ENCODE results near the gene PPP6R3.
"Not testable (repeated sequence)": the region's sequence is repeated elsewhere in the genome, so short reads cannot be mapped to it uniquely, and the experiment has no call there.

Gene PPP6R3

GRCh38 chr11:68617925-68618809, 157.6 kb downstream of the PPP6R3 start:
- peaks cover 35% of the 10 kb centered on the region; the same call in 1 of the 2 replicates for H3K36me3 ChIP-seq (ENCODE audit: insufficient read depth, low read length)
- no peaks in the 10 kb centered on the region for H3K4me1 ChIP-seq (ENCODE audit: insufficient read depth, low read length, poor library complexity, severe bottlenecking)
- no peaks in the 10 kb centered on the region for H3K9me2 ChIP-seq (replicated peaks; ENCODE audit: low read depth, low read length)
- no peak overlapping the region for H3K4me3 ChIP-seq (ENCODE audit: low read length, poor library complexity, severe bottlenecking)
- no peaks in the 10 kb centered on the region for H3K27me3 ChIP-seq (ENCODE audit: insufficient read depth, low read length, poor library complexity, severe bottlenecking)
- no peak overlapping the region for H3K4me2 ChIP-seq (ENCODE audit: low read depth, low read length, poor library complexity, severe bottlenecking)
- H3K9me3 ChIP-seq (ENCODE audit: insufficient read depth, low read depth, low read length) = no peaks in the 10 kb centered on the region
- no peaks in the 10 kb centered on the region for H3F3A ChIP-seq (ENCODE audit: low read depth)
- no peak overlapping the region for H3K9ac ChIP-seq (ENCODE audit: low read depth, low read length, poor library complexity, severe bottlenecking)
- no peak for TF ChIP-seq EZH2phosphoT487 (IDR thresholded peaks at IDR 0.05; ENCODE audit: borderline replicate concordance)
- TF ChIP-seq, protein P1, sequence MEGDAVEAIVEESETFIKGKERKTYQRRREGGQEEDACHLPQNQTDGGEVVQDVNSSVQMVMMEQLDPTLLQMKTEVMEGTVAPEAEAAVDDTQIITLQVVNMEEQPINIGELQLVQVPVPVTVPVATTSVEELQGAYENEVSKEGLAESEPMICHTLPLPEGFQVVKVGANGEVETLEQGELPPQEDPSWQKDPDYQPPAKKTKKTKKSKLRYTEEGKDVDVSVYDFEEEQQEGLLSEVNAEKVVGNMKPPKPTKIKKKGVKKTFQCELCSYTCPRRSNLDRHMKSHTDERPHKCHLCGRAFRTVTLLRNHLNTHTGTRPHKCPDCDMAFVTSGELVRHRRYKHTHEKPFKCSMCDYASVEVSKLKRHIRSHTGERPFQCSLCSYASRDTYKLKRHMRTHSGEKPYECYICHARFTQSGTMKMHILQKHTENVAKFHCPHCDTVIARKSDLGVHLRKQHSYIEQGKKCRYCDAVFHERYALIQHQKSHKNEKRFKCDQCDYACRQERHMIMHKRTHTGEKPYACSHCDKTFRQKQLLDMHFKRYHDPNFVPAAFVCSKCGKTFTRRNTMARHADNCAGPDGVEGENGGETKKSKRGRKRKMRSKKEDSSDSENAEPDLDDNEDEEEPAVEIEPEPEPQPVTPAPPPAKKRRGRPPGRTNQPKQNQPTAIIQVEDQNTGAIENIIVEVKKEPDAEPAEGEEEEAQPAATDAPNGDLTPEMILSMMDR (conservative IDR thresholded peaks at IDR 0.05; ENCODE audit: low read length) = no peak
- H3K79me2 ChIP-seq (ENCODE audit: insufficient read depth, low read length) = no peaks in the 10 kb centered on the region
- no peak overlapping the region for H2AFZ ChIP-seq (ENCODE audit: low read length)
- peaks cover 3% of the 10 kb centered on the region for H4K20me1 ChIP-seq (ENCODE audit: insufficient read depth, low read length, poor library complexity, severe bottlenecking)

- H3F3A ChIP-seq (ENCODE audit: low read depth) = no peaks in the 10 kb centered on the region
- H3K4me2 ChIP-seq (ENCODE audit: low read depth, low read length, poor library complexity, severe bottlenecking) = no peak overlapping the region
- H3K9ac ChIP-seq (ENCODE audit: low read depth, low read length, poor library complexity, severe bottlenecking) = no peak overlapping the region
- no peak overlapping the region for H3K4me3 ChIP-seq (ENCODE audit: low read length, poor library complexity, severe bottlenecking)
- no peaks in the 10 kb centered on the region for H3K9me3 ChIP-seq (ENCODE audit: insufficient read depth, low read depth, low read length)
- H3K9me2 ChIP-seq (replicated peaks; ENCODE audit: low read depth, low read length) = no peaks in the 10 kb centered on the region
- no peaks in the 10 kb centered on the region for H3K4me1 ChIP-seq (ENCODE audit: insufficient read depth, low read length, poor library complexity, severe bottlenecking)
- TF ChIP-seq EZH2phosphoT487 (IDR thresholded peaks at IDR 0.05; ENCODE audit: borderline replicate concordance) = no peak
- TF ChIP-seq, protein P1 (conservative IDR thresholded peaks at IDR 0.05; ENCODE audit: low read length) = no peak
- H2AFZ ChIP-seq (ENCODE audit: low read length) = no peak overlapping the region
- H3K36me3 ChIP-seq (ENCODE audit: insufficient read depth, low read length) = peaks cover under 1% of the 10 kb centered on the region; the same call in 1 of the 2 replicates
- no peaks in the 10 kb centered on the region for H3K79me2 ChIP-seq (ENCODE audit: insufficient read depth, low read length)
- no peaks in the 10 kb centered on the region for H4K20me1 ChIP-seq (ENCODE audit: insufficient read depth, low read length, poor library complexity, severe bottlenecking)
- H3K27me3 ChIP-seq (ENCODE audit: insufficient read depth, low read length, poor library complexity, severe bottlenecking) = no peaks in the 10 kb centered on the region
These were observed 161.3 kb downstream of the PPP6R3 start for GRCh38 chr11:68621826-68622225.

DNA sequence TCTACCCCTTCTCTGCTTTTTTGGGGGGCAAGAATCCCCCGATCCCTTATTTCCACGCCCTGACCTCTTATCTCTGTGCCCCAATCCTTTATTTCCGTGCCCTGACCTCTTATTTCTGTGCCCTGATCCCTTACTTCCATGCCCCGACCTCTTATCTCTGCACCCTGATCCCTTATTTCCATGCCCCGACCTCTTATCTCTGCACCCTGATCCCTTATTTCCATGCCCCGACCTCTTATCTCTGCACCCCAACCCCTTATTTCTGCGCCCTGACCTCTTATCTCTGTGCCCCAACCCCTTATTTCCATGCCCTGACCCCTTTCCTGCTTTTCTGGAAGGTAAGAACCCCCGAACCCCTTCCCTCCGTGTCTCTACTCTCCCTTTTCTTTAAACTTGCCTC, 163.2 kb downstream of the PPP6R3 start:
- H3K4me2 ChIP-seq (ENCODE audit: low read depth, low read length, poor library complexity, severe bottlenecking); H3K36me3 ChIP-seq (ENCODE audit: insufficient read depth, low read length); H4K20me1 ChIP-seq (ENCODE audit: insufficient read depth, low read length, poor library complexity, severe bottlenecking): not testable (repeated sequence)

DNA sequence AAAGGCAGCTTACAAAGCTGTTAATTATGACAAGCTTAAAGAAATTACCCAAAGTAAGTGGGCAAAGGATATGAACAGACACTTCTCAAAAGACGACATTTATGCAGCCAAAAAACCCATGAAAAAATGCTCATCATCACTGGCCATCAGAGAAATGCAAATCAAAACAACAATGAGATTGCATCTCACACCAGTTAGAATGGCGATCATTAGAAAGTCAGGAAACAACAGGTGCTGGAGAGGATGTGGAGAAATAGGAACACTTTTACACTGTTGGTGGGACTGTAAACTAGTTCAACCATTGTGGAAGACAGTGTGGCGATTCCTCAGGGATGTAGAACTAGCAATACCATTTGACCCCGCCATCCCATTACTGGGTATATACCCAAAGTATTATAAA, 164.5 kb downstream of the PPP6R3 start:
- H3K36me3 ChIP-seq (ENCODE audit: insufficient read depth, low read length); H3K9me3 ChIP-seq (ENCODE audit: insufficient read depth, low read depth, low read length); H3K4me1 ChIP-seq (ENCODE audit: insufficient read depth, low read length, poor library complexity, severe bottlenecking); H3K27me3 ChIP-seq (ENCODE audit: insufficient read depth, low read length, poor library complexity, severe bottlenecking); H3K4me3 ChIP-seq (ENCODE audit: low read length, poor library complexity, severe bottlenecking); H3K9ac ChIP-seq (ENCODE audit: low read depth, low read length, poor library complexity, severe bottlenecking); H4K20me1 ChIP-seq (ENCODE audit: insufficient read depth, low read length, poor library complexity, severe bottlenecking); H3K9me2 ChIP-seq (replicated peaks; ENCODE audit: low read depth, low read length); H3F3A ChIP-seq (ENCODE audit: low read depth); H2AFZ ChIP-seq (ENCODE audit: low read length); H3K79me2 ChIP-seq (ENCODE audit: insufficient read depth, low read length); H3K4me2 ChIP-seq (ENCODE audit: low read depth, low read length, poor library complexity, severe bottlenecking): not testable (repeated sequence)

More for the DNA sequence above, 163.2 kb downstream of the PPP6R3 start:
- H3K79me2 ChIP-seq (ENCODE audit: insufficient read depth, low read length); H3F3A ChIP-seq (ENCODE audit: low read depth); H3K4me1 ChIP-seq (ENCODE audit: insufficient read depth, low read length, poor library complexity, severe bottlenecking); H3K27me3 ChIP-seq (ENCODE audit: insufficient read depth, low read length, poor library complexity, severe bottlenecking); H3K9me3 ChIP-seq (ENCODE audit: insufficient read depth, low read depth, low read length); H3K9me2 ChIP-seq (replicated peaks; ENCODE audit: low read depth, low read length); H2AFZ ChIP-seq (ENCODE audit: low read length); H3K4me3 ChIP-seq (ENCODE audit: low read length, poor library complexity, severe bottlenecking); H3K9ac ChIP-seq (ENCODE audit: low read depth, low read length, poor library complexity, severe bottlenecking): not testable (repeated sequence)

DNA sequence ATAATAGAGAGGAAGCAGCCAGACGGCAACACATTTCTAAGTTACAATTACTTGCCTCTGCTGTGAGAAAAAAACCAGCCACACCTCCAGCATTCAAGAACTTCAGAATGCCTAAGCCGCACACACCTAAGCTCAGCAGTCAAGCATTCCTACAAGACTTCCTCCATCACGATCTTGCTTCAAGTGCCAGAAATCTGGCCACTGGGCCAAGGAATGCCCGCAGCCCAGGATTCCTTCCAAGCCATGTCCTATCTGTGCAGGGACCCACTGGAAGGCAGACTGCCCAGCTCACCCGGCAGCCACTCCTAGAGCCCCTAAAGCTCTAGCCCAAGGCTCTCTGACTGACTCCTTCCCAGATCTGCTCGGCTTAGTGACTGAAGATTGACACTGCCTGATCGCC, 165.7 kb downstream of the PPP6R3 start:
- H2AFZ ChIP-seq (ENCODE audit: low read length); H3K9me2 ChIP-seq (replicated peaks; ENCODE audit: low read depth, low read length); H4K20me1 ChIP-seq (ENCODE audit: insufficient read depth, low read length, poor library complexity, severe bottlenecking); H3K9me3 ChIP-seq (ENCODE audit: insufficient read depth, low read depth, low read length); H3K9ac ChIP-seq (ENCODE audit: low read depth, low read length, poor library complexity, severe bottlenecking); H3K4me1 ChIP-seq (ENCODE audit: insufficient read depth, low read length, poor library complexity, severe bottlenecking); H3K36me3 ChIP-seq (ENCODE audit: insufficient read depth, low read length); H3K27me3 ChIP-seq (ENCODE audit: insufficient read depth, low read length, poor library complexity, severe bottlenecking); H3K4me3 ChIP-seq (ENCODE audit: low read length, poor library complexity, severe bottlenecking); H3K4me2 ChIP-seq (ENCODE audit: low read depth, low read length, poor library complexity, severe bottlenecking); H3F3A ChIP-seq (ENCODE audit: low read depth); H3K79me2 ChIP-seq (ENCODE audit: insufficient read depth, low read length): not testable (repeated sequence)

- H3K9ac ChIP-seq (ENCODE audit: low read depth, low read length, poor library complexity, severe bottlenecking); H3F3A ChIP-seq (ENCODE audit: low read depth); H3K9me3 ChIP-seq (ENCODE audit: insufficient read depth, low read depth, low read length); H3K36me3 ChIP-seq (ENCODE audit: insufficient read depth, low read length); H3K4me2 ChIP-seq (ENCODE audit: low read depth, low read length, poor library complexity, severe bottlenecking); H3K4me1 ChIP-seq (ENCODE audit: insufficient read depth, low read length, poor library complexity, severe bottlenecking); H2AFZ ChIP-seq (ENCODE audit: low read length); H3K9me2 ChIP-seq (replicated peaks; ENCODE audit: low read depth, low read length); H3K4me3 ChIP-seq (ENCODE audit: low read length, poor library complexity, severe bottlenecking); H3K27me3 ChIP-seq (ENCODE audit: insufficient read depth, low read length, poor library complexity, severe bottlenecking); H4K20me1 ChIP-seq (ENCODE audit: insufficient read depth, low read length, poor library complexity, severe bottlenecking); H3K79me2 ChIP-seq (ENCODE audit: insufficient read depth, low read length): not testable (repeated sequence)
These were observed 168.3 kb downstream of the PPP6R3 start for GRCh38 chr11:68628837-68629236.

Data from Loucy (cell line).